Cardiac fibroblast (primary cell): ENCODE results near the gene TNFRSF12A.

Source experiments
- DNase-seq, 2 donors: peaks; one replicate each; pipeline versions ENCODE4 v3.0.0 to v3.0.0-alpha.2; 2010; ENCODE audit warnings: low read depth in 2 of 2
- H3K4me3 ChIP-seq, 2 donors: replicated peaks in 1 of 2; 1 replicate in 1 of 2; 2 replicates in 1 of 2; pipeline ENCODE4 v1.5.1; 2011; ENCODE audit warnings: low read depth in 2 of 2, low read length in 2 of 2, mild to moderate bottlenecking in 2 of 2, moderate library complexity in 1 of 2
- CTCF ChIP-seq: IDR thresholded peaks from one replicate; pipeline ENCODE4 v1.5.1; 2011; ENCODE audit warnings: low read depth, mild to moderate bottlenecking, low read length, inconsistent platforms

Gene TNFRSF12A

DNA sequence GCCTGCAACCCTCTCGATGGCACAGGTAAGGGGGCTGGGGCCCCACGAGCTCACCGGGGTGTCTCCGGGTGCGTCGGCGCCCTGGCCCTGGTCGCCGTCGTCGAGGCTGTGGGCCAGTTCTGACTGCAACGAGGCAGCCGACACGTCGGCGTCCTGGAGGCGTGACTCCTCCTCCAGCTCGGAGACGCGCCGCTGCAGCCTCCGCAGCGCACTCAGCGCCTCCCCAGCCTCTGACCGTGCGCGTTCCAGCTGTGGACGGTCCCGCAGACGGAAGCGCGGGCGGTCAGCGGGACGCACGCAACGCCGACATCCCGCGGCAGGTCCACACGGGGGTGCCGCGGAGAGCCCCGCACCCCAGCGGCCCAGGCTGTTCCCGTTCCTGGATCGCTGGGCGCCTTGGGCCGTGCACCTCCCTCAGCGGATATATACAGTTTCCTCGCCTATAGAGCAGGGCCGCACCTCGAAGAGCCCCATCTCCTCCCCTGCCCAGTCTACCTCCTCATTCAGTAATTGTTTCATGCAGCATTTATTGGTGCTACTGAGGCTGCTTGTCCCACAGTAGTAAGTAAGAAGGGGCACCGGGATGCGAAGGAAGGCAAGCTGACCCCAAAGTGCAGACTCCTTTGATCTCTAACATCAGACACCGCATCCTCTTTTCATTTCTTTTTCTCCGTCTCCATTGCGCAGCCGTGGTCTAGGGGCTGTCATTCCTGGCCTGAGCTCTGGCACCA is 9.5 kb downstream of the TNFRSF12A start:
- H3K4me3 ChIP-seq, result peak overlapping the region in 1 of 2 donors; percentile 28
- no peak for TF ChIP-seq CTCF
- peak; percentile 34 to 38 for DNase-seq

GRCh38 chr16:3030222-3031212 is 10.3 kb downstream of the TNFRSF12A start:
- no peak for TF ChIP-seq CTCF
- no peak for DNase-seq
- no peak overlapping the region for H3K4me3 ChIP-seq

DNA sequence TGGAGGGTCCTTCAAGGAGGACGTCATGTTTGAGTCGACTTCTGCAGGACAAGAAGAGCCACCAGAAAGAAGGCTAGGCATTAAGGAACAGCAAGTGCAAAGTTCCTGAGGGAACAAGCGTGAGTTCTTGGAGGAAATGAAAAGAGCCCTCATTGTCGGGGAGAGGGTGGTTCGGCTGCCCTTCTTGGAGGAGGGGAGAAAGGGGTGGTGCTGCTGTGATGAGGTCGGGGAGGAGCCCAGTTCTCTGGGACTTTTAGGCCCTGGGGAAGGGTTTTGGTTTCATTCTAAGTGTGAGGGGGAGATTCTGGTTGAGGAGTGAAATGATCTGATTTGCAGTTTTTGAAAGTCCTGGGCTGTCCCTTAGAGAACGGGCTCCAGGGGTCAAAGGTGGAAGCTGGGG is 12.5 kb downstream of the TNFRSF12A start:
- no peak for TF ChIP-seq CTCF
- no peak for DNase-seq

DNA sequence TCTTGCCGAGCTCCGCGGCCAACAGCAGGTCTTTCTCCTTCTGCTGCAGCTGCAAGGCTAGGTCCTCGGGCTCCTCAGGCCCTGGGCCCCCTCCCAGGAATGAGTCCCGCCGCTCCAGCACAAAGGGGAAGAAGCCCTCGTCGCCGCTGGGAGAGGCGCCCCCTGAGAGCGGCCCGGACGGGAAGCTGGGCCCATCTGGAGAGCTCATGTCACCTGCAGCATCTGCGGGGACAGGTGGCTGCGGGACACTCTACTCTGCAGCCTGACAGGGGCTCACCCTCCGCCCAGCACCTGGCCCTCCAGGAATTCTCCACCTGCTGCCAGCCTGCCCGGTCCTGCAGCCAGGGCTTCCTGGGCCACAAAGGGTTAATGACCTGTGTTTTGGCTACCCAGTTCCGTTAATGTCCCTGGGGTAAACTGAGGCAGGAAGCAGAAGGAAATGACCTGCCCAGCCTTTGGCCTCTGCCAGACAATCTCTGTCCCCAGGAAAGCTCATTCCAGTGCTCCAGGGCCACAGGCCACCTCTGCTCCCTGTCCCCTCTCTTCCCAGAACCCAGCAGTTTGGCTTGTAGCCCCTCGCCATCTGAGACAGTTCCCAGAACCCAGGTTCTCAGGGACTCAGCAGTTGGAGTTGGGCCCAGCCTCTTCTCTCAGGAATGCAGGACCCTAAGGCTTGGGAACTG is 15.3 kb downstream of the TNFRSF12A start:
- no peak overlapping the region for H3K4me3 ChIP-seq
- TF ChIP-seq CTCF, result no peak
- no peak for DNase-seq

More for the DNA sequence above, 12.5 kb downstream of the TNFRSF12A start:
- H3K4me3 ChIP-seq, result no peak overlapping the region

GRCh38 chr16:3035972-3036725 is 16.0 kb downstream of the TNFRSF12A start:
- DNase-seq, result no peak
- TF ChIP-seq CTCF, result no peak
- H3K4me3 ChIP-seq, result no peak overlapping the region
